ENCODE data around the gene MYL5.
"Not testable (repeated sequence)": the region's sequence is repeated elsewhere in the genome, so short reads cannot be mapped to it uniquely, and the experiment has no call there.

Gene MYL5

GRCh38 chr4:663438-664428, 10.6 kb upstream of the MYL5 start:
- Histone ChIP-seq H3K9ac (ENCODE audit: low read depth in 1 of 2, low read length in 2 of 2) (peak overlapping the region in 1 of 2 donors; percentile 61), H3K27ac (ENCODE audit: low read depth, low read length) (no peak overlapping the region), H3K4me1 (ENCODE audit: control insufficient read depth in 1 of 2, insufficient read depth in 2 of 2, low read length in 2 of 2) (no peaks in the 10 kb centered on the region)

GRCh38 chr4:664713-665231, 9.6 kb upstream of the MYL5 start:
- H3K4me3 ChIP-seq (ENCODE audit: low read depth in 1 of 2, low read length in 2 of 2), result no peak overlapping the region
- H3K9ac ChIP-seq (ENCODE audit: low read depth in 1 of 2, low read length in 2 of 2), result no peak overlapping the region
- no peaks in the 10 kb centered on the region for H3K36me3 ChIP-seq (ENCODE audit: control insufficient read depth in 1 of 2, insufficient read depth in 2 of 2, low read length in 2 of 2)
- H3K4me1 ChIP-seq (ENCODE audit: control insufficient read depth in 1 of 2, insufficient read depth in 2 of 2, low read length in 2 of 2), result no peaks in the 10 kb centered on the region
- no peaks in the 10 kb centered on the region for H3K9me3 ChIP-seq (ENCODE audit: control insufficient read depth in 1 of 2, low read length in 2 of 2)
- peaks cover 0 to 3% of the 10 kb centered on the region in 2 donors for H3K27me3 ChIP-seq (ENCODE audit: control insufficient read depth in 1 of 2, insufficient read depth in 2 of 2, low read length in 2 of 2)
- H3K27ac ChIP-seq (ENCODE audit: low read depth, low read length), result no peak overlapping the region

More at GRCh38 chr4:663438-664428, 10.6 kb upstream of the MYL5 start:
- Histone ChIP-seq H3K36me3 (ENCODE audit: control insufficient read depth in 1 of 2, insufficient read depth in 2 of 2, low read length in 2 of 2) (no peaks in the 10 kb centered on the region), H3K27me3 (ENCODE audit: control insufficient read depth in 1 of 2, insufficient read depth in 2 of 2, low read length in 2 of 2) (peaks cover 0 to 3% of the 10 kb centered on the region in 2 donors), H3K9me3 (ENCODE audit: control insufficient read depth in 1 of 2, low read length in 2 of 2) (no peaks in the 10 kb centered on the region), H3K4me3 (ENCODE audit: low read depth in 1 of 2, low read length in 2 of 2) (peak overlapping the region; percentile 70)

GRCh38 chr4:665381-665750, 9.0 kb upstream of the MYL5 start:
- Histone ChIP-seq H3K9me3 (ENCODE audit: control insufficient read depth in 1 of 2, low read length in 2 of 2) (no peaks in the 10 kb centered on the region), H3K36me3 (ENCODE audit: control insufficient read depth in 1 of 2, insufficient read depth in 2 of 2, low read length in 2 of 2) (peaks cover 0 to under 1% of the 10 kb centered on the region in 2 donors), H3K27ac (ENCODE audit: low read depth, low read length) (no peak overlapping the region), H3K4me1 (ENCODE audit: control insufficient read depth in 1 of 2, insufficient read depth in 2 of 2, low read length in 2 of 2) (no peaks in the 10 kb centered on the region), H3K4me3 (ENCODE audit: low read depth in 1 of 2, low read length in 2 of 2) (no peak overlapping the region), H3K27me3 (ENCODE audit: control insufficient read depth in 1 of 2, insufficient read depth in 2 of 2, low read length in 2 of 2) (peaks cover 0 to 3% of the 10 kb centered on the region in 2 donors), H3K9ac (ENCODE audit: low read depth in 1 of 2, low read length in 2 of 2) (no peak overlapping the region)

- no peak overlapping the region for H3K27ac ChIP-seq (ENCODE audit: low read depth, low read length)
- H3K9ac ChIP-seq (ENCODE audit: low read depth in 1 of 2, low read length in 2 of 2), result no peak overlapping the region
- no peaks in the 10 kb centered on the region for H3K9me3 ChIP-seq (ENCODE audit: control insufficient read depth in 1 of 2, low read length in 2 of 2)
- H3K4me3 ChIP-seq (ENCODE audit: low read depth in 1 of 2, low read length in 2 of 2), result no peak overlapping the region
- H3K36me3 ChIP-seq (ENCODE audit: control insufficient read depth in 1 of 2, insufficient read depth in 2 of 2, low read length in 2 of 2), result peaks cover 0 to 6% of the 10 kb centered on the region in 2 donors
- H3K4me1 ChIP-seq (ENCODE audit: control insufficient read depth in 1 of 2, insufficient read depth in 2 of 2, low read length in 2 of 2), result no peaks in the 10 kb centered on the region
- peaks cover 0 to 3% of the 10 kb centered on the region in 2 donors for H3K27me3 ChIP-seq (ENCODE audit: control insufficient read depth in 1 of 2, insufficient read depth in 2 of 2, low read length in 2 of 2)
These were observed 8.4 kb upstream of the MYL5 start for GRCh38 chr4:665751-666435.

- Histone ChIP-seq H3K36me3 (ENCODE audit: control insufficient read depth in 1 of 2, insufficient read depth in 2 of 2, low read length in 2 of 2) (peaks cover 1 to 11% of the 10 kb centered on the region in 2 donors), H3K27me3 (ENCODE audit: control insufficient read depth in 1 of 2, insufficient read depth in 2 of 2, low read length in 2 of 2) (peaks cover 0 to 3% of the 10 kb centered on the region in 2 donors), H3K9ac (ENCODE audit: low read depth in 1 of 2, low read length in 2 of 2) (no peak overlapping the region), H3K4me1 (ENCODE audit: control insufficient read depth in 1 of 2, insufficient read depth in 2 of 2, low read length in 2 of 2) (no peaks in the 10 kb centered on the region), H3K9me3 (ENCODE audit: control insufficient read depth in 1 of 2, low read length in 2 of 2) (no peaks in the 10 kb centered on the region), H3K4me3 (ENCODE audit: low read depth in 1 of 2, low read length in 2 of 2) (no peak overlapping the region), H3K27ac (ENCODE audit: low read depth, low read length) (no peak overlapping the region)
These were observed 7.9 kb upstream of the MYL5 start for GRCh38 chr4:666436-666810.

- no peak overlapping the region for H3K27ac ChIP-seq (ENCODE audit: low read depth, low read length)
- H3K9ac ChIP-seq (ENCODE audit: low read depth in 1 of 2, low read length in 2 of 2), result no peak overlapping the region
- no peaks in the 10 kb centered on the region for H3K9me3 ChIP-seq (ENCODE audit: control insufficient read depth in 1 of 2, low read length in 2 of 2)
- H3K4me3 ChIP-seq (ENCODE audit: low read depth in 1 of 2, low read length in 2 of 2), result no peak overlapping the region
- no peaks in the 10 kb centered on the region for H3K4me1 ChIP-seq (ENCODE audit: control insufficient read depth in 1 of 2, insufficient read depth in 2 of 2, low read length in 2 of 2)
- H3K27me3 ChIP-seq (ENCODE audit: control insufficient read depth in 1 of 2, insufficient read depth in 2 of 2, low read length in 2 of 2), result peaks cover 0 to 3% of the 10 kb centered on the region in 2 donors
- H3K36me3 ChIP-seq (ENCODE audit: control insufficient read depth in 1 of 2, insufficient read depth in 2 of 2, low read length in 2 of 2), result peaks cover 7 to 17% of the 10 kb centered on the region in 2 donors
These were observed 7.4 kb upstream of the MYL5 start for GRCh38 chr4:666822-667544.

- H3K4me3 ChIP-seq (ENCODE audit: low read depth in 1 of 2, low read length in 2 of 2), result no peak overlapping the region
- peaks cover 10 to 22% of the 10 kb centered on the region in 2 donors for H3K36me3 ChIP-seq (ENCODE audit: control insufficient read depth in 1 of 2, insufficient read depth in 2 of 2, low read length in 2 of 2)
- H3K9ac ChIP-seq (ENCODE audit: low read depth in 1 of 2, low read length in 2 of 2), result no peak overlapping the region
- peaks cover 0 to 3% of the 10 kb centered on the region in 2 donors for H3K27me3 ChIP-seq (ENCODE audit: control insufficient read depth in 1 of 2, insufficient read depth in 2 of 2, low read length in 2 of 2)
- no peak overlapping the region for H3K27ac ChIP-seq (ENCODE audit: low read depth, low read length)
- H3K9me3 ChIP-seq (ENCODE audit: control insufficient read depth in 1 of 2, low read length in 2 of 2), result no peaks in the 10 kb centered on the region
- no peaks in the 10 kb centered on the region for H3K4me1 ChIP-seq (ENCODE audit: control insufficient read depth in 1 of 2, insufficient read depth in 2 of 2, low read length in 2 of 2)
These were observed 6.8 kb upstream of the MYL5 start for GRCh38 chr4:667545-667925.

- H3K27me3 ChIP-seq (ENCODE audit: control insufficient read depth in 1 of 2, insufficient read depth in 2 of 2, low read length in 2 of 2); H3K4me1 ChIP-seq (ENCODE audit: control insufficient read depth in 1 of 2, insufficient read depth in 2 of 2, low read length in 2 of 2); H3K4me3 ChIP-seq (ENCODE audit: low read depth in 1 of 2, low read length in 2 of 2); H3K27ac ChIP-seq (ENCODE audit: low read depth, low read length); H3K9me3 ChIP-seq (ENCODE audit: control insufficient read depth in 1 of 2, low read length in 2 of 2); H3K9ac ChIP-seq (ENCODE audit: low read depth in 1 of 2, low read length in 2 of 2): not testable (repeated sequence)
- peaks cover 10 to 29% of the 10 kb centered on the region in 2 donors for H3K36me3 ChIP-seq (ENCODE audit: control insufficient read depth in 1 of 2, insufficient read depth in 2 of 2, low read length in 2 of 2)
These were observed 6.1 kb upstream of the MYL5 start for GRCh38 chr4:668219-668618.

GRCh38 chr4:669806-670559, 4.4 kb upstream of the MYL5 start:
- H3K9me3 ChIP-seq (ENCODE audit: control insufficient read depth in 1 of 2, low read length in 2 of 2); H3K4me3 ChIP-seq (ENCODE audit: low read depth in 1 of 2, low read length in 2 of 2); H3K27me3 ChIP-seq (ENCODE audit: control insufficient read depth in 1 of 2, insufficient read depth in 2 of 2, low read length in 2 of 2); H3K27ac ChIP-seq (ENCODE audit: low read depth, low read length); H3K9ac ChIP-seq (ENCODE audit: low read depth in 1 of 2, low read length in 2 of 2): not testable (repeated sequence)
- Histone ChIP-seq H3K4me1 (ENCODE audit: control insufficient read depth in 1 of 2, insufficient read depth in 2 of 2, low read length in 2 of 2) (peaks cover 9 to 12% of the 10 kb centered on the region in 2 donors), H3K36me3 (ENCODE audit: control insufficient read depth in 1 of 2, insufficient read depth in 2 of 2, low read length in 2 of 2) (peaks cover 10 to 29% of the 10 kb centered on the region in 2 donors)

Measured in duodenal mucosa (tissue), 2 donors.